ENCODE measurements around the gene MYLK.
A peak's percentile ranks its signal among the peaks of the same experiment; 100 is the strongest.
"Not testable (repeated sequence)": the region's sequence is repeated elsewhere in the genome, so short reads cannot be mapped to it uniquely, and the experiment has no call there.

MYLK gene

GRCh38 chr3:123716411-123716810 is 167.7 kb downstream of the MYLK start:
- no peak for DNase-seq

GRCh38 chr3:123713211-123713610 is 170.9 kb downstream of the MYLK start:
- no peak for DNase-seq

- no peak for DNase-seq
Measured at GRCh38 chr3:123712077-123712860, 171.9 kb downstream of the MYLK start.

GRCh38 chr3:123711356-123711755 is 172.8 kb downstream of the MYLK start:
- DNase-seq: no peak

- no peak for DNase-seq
Measured at GRCh38 chr3:123708531-123708930, 175.6 kb downstream of the MYLK start.

GRCh38 chr3:123707641-123708040 is 176.5 kb downstream of the MYLK start:
- DNase-seq: not testable (repeated sequence)

GRCh38 chr3:123706871-123707270 is 177.3 kb downstream of the MYLK start:
- no peak for DNase-seq

GRCh38 chr3:123705488-123706285 is 178.4 kb downstream of the MYLK start:
- no peak for DNase-seq

GRCh38 chr3:123703663-123704062 is 180.5 kb downstream of the MYLK start:
- not testable (repeated sequence) for DNase-seq

GRCh38 chr3:123702720-123703119 is 181.4 kb downstream of the MYLK start:
- no peak for DNase-seq

- peak; percentile 5 for DNase-seq
Measured at GRCh38 chr3:123702057-123702456, 182.1 kb downstream of the MYLK start.

GRCh38 chr3:123700791-123701722 is 183.1 kb downstream of the MYLK start:
- no peak for DNase-seq

GRCh38 chr3:123698813-123699212 is 185.3 kb downstream of the MYLK start:
- no peak for DNase-seq

GRCh38 chr3:123696808-123697207 is 187.3 kb downstream of the MYLK start:
- no peak for DNase-seq

GRCh38 chr3:123695731-123696640 is 188.1 kb downstream of the MYLK start:
- no peak for DNase-seq

GRCh38 chr3:123695152-123695551 is 189.0 kb downstream of the MYLK start:
- no peak for DNase-seq

- no peak for DNase-seq
Measured at GRCh38 chr3:123694366-123695087, 189.6 kb downstream of the MYLK start.

GRCh38 chr3:123693584-123694190 is 190.4 kb downstream of the MYLK start:
- DNase-seq: peak; percentile 9

GRCh38 chr3:123692671-123693070 is 191.5 kb downstream of the MYLK start:
- DNase-seq: no peak

GRCh38 chr3:123692041-123692440 is 192.1 kb downstream of the MYLK start:
- DNase-seq: no peak

GRCh38 chr3:123689831-123690230 is 194.3 kb downstream of the MYLK start:
- no peak for DNase-seq
